ENCODE data around the gene RUSF1.

DNA sequence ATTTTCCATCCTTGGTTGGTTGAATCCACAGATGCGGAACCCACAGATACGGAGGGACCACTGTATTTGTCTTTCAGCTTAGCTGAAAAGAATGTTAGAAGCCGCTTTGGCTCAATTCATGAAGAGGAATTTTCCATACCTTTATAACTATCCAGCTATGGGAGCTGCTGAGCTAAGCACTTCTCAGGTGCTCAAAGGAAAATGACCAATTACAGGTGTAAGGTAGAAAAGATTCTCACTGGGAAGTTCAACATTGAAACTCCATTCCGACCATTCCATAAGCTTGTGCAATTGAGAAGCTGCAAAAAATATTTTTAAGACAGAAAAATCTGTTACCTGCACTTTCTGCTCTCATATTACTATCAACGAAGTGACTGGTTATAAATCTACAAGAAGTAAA, 22.2 kb upstream of the RUSF1 start:
- TF ChIP-seq POLR2A (IDR thresholded peaks at IDR 0.05; ENCODE audit: extremely low read depth, insufficient read length): no peak
- TF ChIP-seq, protein P1, sequence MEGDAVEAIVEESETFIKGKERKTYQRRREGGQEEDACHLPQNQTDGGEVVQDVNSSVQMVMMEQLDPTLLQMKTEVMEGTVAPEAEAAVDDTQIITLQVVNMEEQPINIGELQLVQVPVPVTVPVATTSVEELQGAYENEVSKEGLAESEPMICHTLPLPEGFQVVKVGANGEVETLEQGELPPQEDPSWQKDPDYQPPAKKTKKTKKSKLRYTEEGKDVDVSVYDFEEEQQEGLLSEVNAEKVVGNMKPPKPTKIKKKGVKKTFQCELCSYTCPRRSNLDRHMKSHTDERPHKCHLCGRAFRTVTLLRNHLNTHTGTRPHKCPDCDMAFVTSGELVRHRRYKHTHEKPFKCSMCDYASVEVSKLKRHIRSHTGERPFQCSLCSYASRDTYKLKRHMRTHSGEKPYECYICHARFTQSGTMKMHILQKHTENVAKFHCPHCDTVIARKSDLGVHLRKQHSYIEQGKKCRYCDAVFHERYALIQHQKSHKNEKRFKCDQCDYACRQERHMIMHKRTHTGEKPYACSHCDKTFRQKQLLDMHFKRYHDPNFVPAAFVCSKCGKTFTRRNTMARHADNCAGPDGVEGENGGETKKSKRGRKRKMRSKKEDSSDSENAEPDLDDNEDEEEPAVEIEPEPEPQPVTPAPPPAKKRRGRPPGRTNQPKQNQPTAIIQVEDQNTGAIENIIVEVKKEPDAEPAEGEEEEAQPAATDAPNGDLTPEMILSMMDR (IDR thresholded peaks at IDR 0.05; ENCODE audit: low read depth, low read length): no peak
- TF ChIP-seq, protein P2, sequence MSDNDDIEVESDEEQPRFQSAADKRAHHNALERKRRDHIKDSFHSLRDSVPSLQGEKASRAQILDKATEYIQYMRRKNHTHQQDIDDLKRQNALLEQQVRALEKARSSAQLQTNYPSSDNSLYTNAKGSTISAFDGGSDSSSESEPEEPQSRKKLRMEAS (IDR thresholded peaks at IDR 0.05; ENCODE audit: low read depth, low read length): no peak
- TF ChIP-seq MYC (IDR thresholded peaks at IDR 0.05; ENCODE audit: low read depth, low read length): no peak

Measured in NB4 (cell line).